AG04450 (cell line): Measurements from ENCODE around the gene RBM18. TPM values are rescaled to one million over a fixed set of nuclear protein-coding genes. Genes with fewer than 3 reads are reported as not detected.

Experiments
- CTCF ChIA-PET: fragments of 300-600, 350-600 bp; formaldehyde crosslinking; extraction: SDS; loops from one replicate; lab custom pipeline; 2022; ENCODE audit warnings: antibody characterized with exemption, inconsistent platforms; lab: Charles Lee
- POLR2A ChIA-PET: fragments of 350-600 bp; formaldehyde crosslinking; extraction: SDS; loops from one replicate; lab custom pipeline; 2021; ENCODE audit warnings: antibody characterized with exemption, inconsistent platforms; lab: Yijun Ruan, JAX
- DNase-seq: peaks from one replicate; pipeline ENCODE4 v3.0.0-alpha.2; 2011; ENCODE audit warnings: low read depth, low spot score
- H3K27ac ChIP-seq: one replicate; pipeline ENCODE4 v1.5.1; 2012; ENCODE audit warnings: low read depth, low read length, control low read depth
- H3K27me3 ChIP-seq: one replicate; pipeline ENCODE4 v1.6.0; 2012; ENCODE audit warnings: low read length; ENCODE audit not compliant: control insufficient read depth, insufficient read depth
- H3K4me3 ChIP-seq: 2 replicates; pipeline ENCODE4 v1.5.1; 2011; ENCODE audit warnings: mild to moderate bottlenecking, low read depth, low read length, control low read depth
- H3K9me3 ChIP-seq: 2 replicates; pipeline ENCODE4 v1.5.1; 2012; ENCODE audit warnings: low read length; ENCODE audit not compliant: control insufficient read depth, insufficient read depth
- polyA plus RNA-seq: library from polyadenylated mRNA; depleted of rRNA; stranded (reverse); fragments of >200 nt; gene quantifications from 2 replicates; pipeline ENCODE4 v1.2.3, GENCODE V29; 2011
- TF ChIP-seq, protein P1 (sequence below): IDR thresholded peaks from 2 replicates; pipeline ENCODE4 v1.5.1; 2011; ENCODE audit warnings: low read depth, low read length, control low read depth, inconsistent platforms

Gene RBM18
- polyA plus RNA-seq, 1 experiment, result 38.6 TPM

DNA sequence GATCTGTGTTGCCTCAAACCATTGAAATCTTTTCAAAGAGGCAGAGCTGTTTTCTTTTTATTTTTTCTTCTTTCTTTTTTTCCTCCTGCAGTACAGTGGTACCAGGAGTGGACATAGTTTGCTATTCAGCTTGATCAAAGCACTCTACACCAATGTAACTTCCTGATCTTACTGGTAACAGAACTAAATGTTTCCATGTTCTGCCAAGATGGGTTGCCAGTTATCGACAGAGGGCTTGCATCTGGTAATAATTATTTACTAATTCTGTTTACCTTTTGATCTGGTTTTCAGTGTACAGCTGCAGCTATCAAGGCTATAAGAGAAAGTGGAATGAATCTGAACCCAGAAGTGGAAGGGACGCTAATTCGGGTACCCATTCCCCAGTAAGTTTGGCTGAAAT is 26.8 kb upstream of the RBM18 start:
- Histone ChIP-seq H3K27me3 (no peaks in the 10 kb centered on the region), H3K4me3 (no peak overlapping the region), H3K9me3 (no peaks in the 10 kb centered on the region), H3K27ac (no peak overlapping the region)
- ChIA-PET CTCF (interaction anchor here (1.2 kb wide), 1 partner anchor 193 kb away, joined by 3 read pairs; no protein-coding TSS in a partner anchor), POLR2A (no interaction called here)
- TF ChIP-seq, protein P1, sequence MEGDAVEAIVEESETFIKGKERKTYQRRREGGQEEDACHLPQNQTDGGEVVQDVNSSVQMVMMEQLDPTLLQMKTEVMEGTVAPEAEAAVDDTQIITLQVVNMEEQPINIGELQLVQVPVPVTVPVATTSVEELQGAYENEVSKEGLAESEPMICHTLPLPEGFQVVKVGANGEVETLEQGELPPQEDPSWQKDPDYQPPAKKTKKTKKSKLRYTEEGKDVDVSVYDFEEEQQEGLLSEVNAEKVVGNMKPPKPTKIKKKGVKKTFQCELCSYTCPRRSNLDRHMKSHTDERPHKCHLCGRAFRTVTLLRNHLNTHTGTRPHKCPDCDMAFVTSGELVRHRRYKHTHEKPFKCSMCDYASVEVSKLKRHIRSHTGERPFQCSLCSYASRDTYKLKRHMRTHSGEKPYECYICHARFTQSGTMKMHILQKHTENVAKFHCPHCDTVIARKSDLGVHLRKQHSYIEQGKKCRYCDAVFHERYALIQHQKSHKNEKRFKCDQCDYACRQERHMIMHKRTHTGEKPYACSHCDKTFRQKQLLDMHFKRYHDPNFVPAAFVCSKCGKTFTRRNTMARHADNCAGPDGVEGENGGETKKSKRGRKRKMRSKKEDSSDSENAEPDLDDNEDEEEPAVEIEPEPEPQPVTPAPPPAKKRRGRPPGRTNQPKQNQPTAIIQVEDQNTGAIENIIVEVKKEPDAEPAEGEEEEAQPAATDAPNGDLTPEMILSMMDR, result no peak
- no peak for DNase-seq

DNA sequence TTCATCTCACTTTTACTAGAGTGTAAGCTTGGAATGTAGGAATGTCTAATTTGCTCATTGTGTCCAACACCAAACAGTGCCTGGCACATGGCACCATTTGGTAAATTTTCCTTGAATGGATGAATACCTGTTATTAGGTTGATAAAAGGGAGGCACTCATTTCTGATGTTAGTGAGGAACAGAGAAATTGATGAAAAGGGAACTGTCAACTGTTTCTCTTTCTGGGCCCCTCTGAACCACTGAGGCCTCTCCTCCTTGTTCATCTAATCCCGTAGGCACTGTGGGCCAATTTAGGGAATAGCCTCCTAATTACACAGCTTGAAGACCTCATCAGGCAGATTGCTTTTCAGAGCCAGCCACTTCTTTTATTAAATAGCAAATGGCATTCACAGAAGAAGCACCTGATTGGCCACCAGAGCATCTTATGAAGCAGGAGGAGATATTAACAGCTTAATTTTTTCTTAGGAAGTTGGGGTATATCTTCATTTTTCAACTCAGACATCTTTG is 22.6 kb upstream of the RBM18 start:
- H3K4me3 ChIP-seq, result no peak overlapping the region
- no peak overlapping the region for H3K27ac ChIP-seq
- no peaks in the 10 kb centered on the region for H3K27me3 ChIP-seq
- DNase-seq, result no peak
- CTCF ChIA-PET, result no interaction called here
- no peaks in the 10 kb centered on the region for H3K9me3 ChIP-seq
- POLR2A ChIA-PET, result no interaction called here
- TF ChIP-seq, protein P1, result no peak

DNA sequence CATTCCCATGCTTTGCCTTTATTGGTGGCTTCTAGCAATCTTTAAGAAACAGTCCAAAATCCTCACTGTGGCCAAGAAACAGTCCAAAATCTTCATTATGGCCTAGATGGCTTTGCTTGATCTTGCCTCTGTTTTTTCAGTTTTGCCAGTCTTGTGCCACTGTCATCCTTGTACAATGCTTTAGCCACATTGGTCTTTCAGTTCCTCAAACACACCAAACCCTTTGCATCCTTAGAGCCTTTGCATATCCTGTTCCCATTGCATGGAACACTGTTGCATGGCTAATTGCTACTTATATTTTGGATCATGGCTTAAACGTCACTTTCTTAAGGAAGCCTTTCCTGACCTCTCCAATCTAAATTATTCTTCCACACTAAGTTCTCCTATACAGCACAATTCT is 22.1 kb upstream of the RBM18 start:
- no peaks in the 10 kb centered on the region for H3K27me3 ChIP-seq
- H3K27ac ChIP-seq, result no peak overlapping the region
- TF ChIP-seq, protein P1, result no peak
- ChIA-PET POLR2A (no interaction called here), CTCF (no interaction called here)
- DNase-seq, result no peak
- no peaks in the 10 kb centered on the region for H3K9me3 ChIP-seq
- no peak overlapping the region for H3K4me3 ChIP-seq

DNA sequence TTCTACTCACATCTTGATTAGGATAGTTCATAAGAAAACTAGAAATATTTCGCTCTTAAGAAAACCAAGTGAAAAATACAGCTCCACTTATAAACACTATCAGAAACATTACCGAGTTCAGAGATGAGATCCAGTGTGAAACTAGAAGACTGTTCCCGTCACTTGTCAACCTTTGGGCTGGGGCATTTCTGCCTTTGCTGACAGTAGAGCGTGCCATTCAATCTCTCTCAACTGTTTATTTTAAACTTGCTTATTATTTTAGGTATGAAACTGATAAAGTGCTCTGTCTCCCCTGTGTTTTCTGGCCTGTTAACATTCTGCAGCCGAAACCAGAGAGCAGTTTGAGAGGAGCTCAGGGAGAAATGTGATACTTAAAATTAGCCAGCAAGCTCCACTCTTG is 16.7 kb upstream of the RBM18 start:
- H3K27ac ChIP-seq, result no peak overlapping the region
- peaks cover 8% of the 10 kb centered on the region for H3K9me3 ChIP-seq
- H3K27me3 ChIP-seq, result no peaks in the 10 kb centered on the region
- no peak overlapping the region for H3K4me3 ChIP-seq
- TF ChIP-seq, protein P1, result no peak
- DNase-seq, result no peak
- POLR2A ChIA-PET, result no interaction called here
- CTCF ChIA-PET, result no interaction called here

DNA sequence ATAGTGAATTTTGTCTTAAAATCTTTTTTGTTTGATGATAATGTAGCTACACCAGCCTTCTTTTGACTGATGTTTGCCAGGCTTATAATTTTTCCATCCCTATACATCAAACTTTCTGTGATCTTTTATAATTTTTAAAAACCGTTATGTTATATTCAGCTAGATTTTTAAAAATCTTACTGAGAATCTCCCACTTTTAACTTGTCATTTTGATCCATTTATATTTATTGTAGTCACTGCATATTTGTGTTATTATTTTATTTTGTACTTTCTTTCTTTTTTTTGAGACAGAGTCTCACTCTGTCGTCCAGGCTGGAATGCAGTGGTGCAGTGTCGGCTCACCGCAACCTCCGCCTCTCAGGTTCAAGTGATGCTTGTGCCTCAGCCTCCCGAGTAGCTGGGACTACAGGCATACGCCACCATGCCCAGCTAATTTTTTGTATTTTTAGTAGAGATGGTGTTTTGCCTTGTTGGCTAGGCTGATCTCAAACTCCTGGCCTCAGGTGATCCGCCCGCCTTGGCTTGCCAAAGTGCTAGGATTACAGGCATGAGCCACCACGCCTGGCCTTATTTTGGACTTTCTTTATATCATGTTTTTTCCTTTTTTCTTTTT is 12.8 kb upstream of the RBM18 start:
- Histone ChIP-seq H3K27me3 (no peaks in the 10 kb centered on the region), H3K27ac (no peak overlapping the region), H3K9me3 (peaks cover 8% of the 10 kb centered on the region), H3K4me3 (no peak overlapping the region)
- CTCF ChIA-PET, result no interaction called here
- DNase-seq, result no peak
- POLR2A ChIA-PET, result no interaction called here
- TF ChIP-seq, protein P1, result no peak
